ENCODE data around the gene STYXL1.

The STYXL1 gene

GRCh38 chr7:75961218-75961617 lies 86.6 kb downstream of the STYXL1 start:
- no peak overlapping the region for H3K4me3 ChIP-seq (ENCODE audit: low read depth, low read length)
- no peak for DNase-seq (ENCODE audit: low read depth)
- no peak for TF ChIP-seq CTCF (IDR thresholded peaks at IDR 0.05; ENCODE audit: insufficient read depth, low read depth, low read length, missing control alignments)

- no peak overlapping the region for H3K4me3 ChIP-seq (ENCODE audit: low read depth, low read length)
- TF ChIP-seq CTCF (IDR thresholded peaks at IDR 0.05; ENCODE audit: insufficient read depth, low read depth, low read length, missing control alignments): no peak
- no peak for DNase-seq (ENCODE audit: low read depth)
These were observed 87.4 kb downstream of the STYXL1 start for GRCh38 chr7:75960372-75960771.

GRCh38 chr7:75958802-75959543 lies 88.8 kb downstream of the STYXL1 start:
- DNase-seq (ENCODE audit: low read depth): no peak
- H3K4me3 ChIP-seq (ENCODE audit: low read depth, low read length): no peak overlapping the region
- no peak for TF ChIP-seq CTCF (IDR thresholded peaks at IDR 0.05; ENCODE audit: insufficient read depth, low read depth, low read length, missing control alignments)

GRCh38 chr7:75957021-75957736 lies 90.6 kb downstream of the STYXL1 start:
- TF ChIP-seq CTCF (IDR thresholded peaks at IDR 0.05; ENCODE audit: insufficient read depth, low read depth, low read length, missing control alignments): no peak
- no peak overlapping the region for H3K4me3 ChIP-seq (ENCODE audit: low read depth, low read length)
- no peak for DNase-seq (ENCODE audit: low read depth)

GRCh38 chr7:75955331-75955955 lies 92.4 kb downstream of the STYXL1 start:
- no peak for DNase-seq (ENCODE audit: low read depth)
- H3K4me3 ChIP-seq (ENCODE audit: low read depth, low read length): no peak overlapping the region
- no peak for TF ChIP-seq CTCF (IDR thresholded peaks at IDR 0.05; ENCODE audit: insufficient read depth, low read depth, low read length, missing control alignments)

- TF ChIP-seq CTCF (IDR thresholded peaks at IDR 0.05; ENCODE audit: insufficient read depth, low read depth, low read length, missing control alignments): no peak
- no peak overlapping the region for H3K4me3 ChIP-seq (ENCODE audit: low read depth, low read length)
- no peak for DNase-seq (ENCODE audit: low read depth)
These were observed 93.9 kb downstream of the STYXL1 start for GRCh38 chr7:75953931-75954330.
